GM18870 (cell line): ENCODE data around the gene RBM39.
A peak's percentile ranks its signal among the peaks of the same experiment; 100 is the strongest.

Source experiments
- ATAC-seq: cut with Tn5 transposase; IDR thresholded peaks from one replicate; pipeline ENCODE4 v1.9.1; 2021; ENCODE audit warnings: moderate library complexity; ENCODE audit not compliant: unreplicated experiment

The RBM39 gene

GRCh38 chr20:35681960-35682359, 60.1 kb downstream of the RBM39 start:
- ATAC-seq: no peak

- ATAC-seq: no peak
These were observed 61.4 kb downstream of the RBM39 start for GRCh38 chr20:35680452-35681183.

- no peak for ATAC-seq
These were observed 67.1 kb downstream of the RBM39 start for GRCh38 chr20:35674921-35675320.

- no peak for ATAC-seq
These were observed 68.2 kb downstream of the RBM39 start for GRCh38 chr20:35673884-35674283.

GRCh38 chr20:35669681-35670080, 72.4 kb downstream of the RBM39 start:
- no peak for ATAC-seq

- no peak for ATAC-seq
These were observed 72.8 kb downstream of the RBM39 start for GRCh38 chr20:35669221-35669620.

- no peak for ATAC-seq
These were observed 76.1 kb downstream of the RBM39 start for GRCh38 chr20:35665949-35666288.

- peak; percentile 51 for ATAC-seq
These were observed 77.4 kb downstream of the RBM39 start, which contains the start of the genes CPNE1 and RBM12 for GRCh38 chr20:35664466-35665206. Gene CPNE1 (minus strand): TSS chr20:35664900. CDS start chr20:35632923, 31,977 bp downstream. Gene RBM12 (minus strand): TSS chr20:35664900. CDS start chr20:35655322, 9,578 bp downstream.

GRCh38 chr20:35663516-35664465, 78.3 kb downstream of the RBM39 start:
- peak; percentile 5 for ATAC-seq

- no peak for ATAC-seq
These were observed 79.5 kb downstream of the RBM39 start for GRCh38 chr20:35662551-35662950.

GRCh38 chr20:35661908-35662307, 80.2 kb downstream of the RBM39 start:
- no peak for ATAC-seq

- no peak for ATAC-seq
These were observed 81.0 kb downstream of the RBM39 start for GRCh38 chr20:35661053-35661452.

GRCh38 chr20:35660122-35660937, 81.7 kb downstream of the RBM39 start:
- no peak for ATAC-seq

GRCh38 chr20:35657271-35657670, 84.8 kb downstream of the RBM39 start:
- no peak for ATAC-seq

- no peak for ATAC-seq
These were observed 87.6 kb downstream of the RBM39 start for GRCh38 chr20:35654415-35654814.

GRCh38 chr20:35653893-35654292, 88.2 kb downstream of the RBM39 start:
- no peak for ATAC-seq
